Ovary (tissue), 9 donors: ENCODE measurements around the gene GNPTG. TPM values are rescaled to one million over a fixed set of nuclear protein-coding genes. Genes with fewer than 3 reads are reported as not detected.

ENCODE experiments used
- DNase-seq, 5 donors: peaks; one replicate each; pipeline ENCODE4 v3.0.0-alpha.2; 2019 to 2020
- H3K27ac ChIP-seq, 2 donors: fragments of 200-600 bp; one replicate each; pipeline versions ENCODE4 v1.5.1 to v1.8.0; 2019 to 2022
- H3K27me3 ChIP-seq: fragments of 200-600 bp; one replicate; pipeline ENCODE4 v1.8.0; 2022
- H3K36me3 ChIP-seq: fragments of 200-600 bp; sonication (generic); one replicate; pipeline ENCODE4 v1.5.1; 2019
- H3K4me1 ChIP-seq: one replicate; pipeline ENCODE4 v1.8.1; 2013; ENCODE audit warnings: mild to moderate bottlenecking, moderate library complexity; ENCODE audit not compliant: insufficient read depth
- H3K4me3 ChIP-seq: fragments of 200-600 bp; sonication (generic); one replicate; pipeline ENCODE4 v1.5.1; 2017
- H3K9me3 ChIP-seq, 2 donors: fragments of 200-600 bp in 1 of 2; sonication (generic) in 1 of 2; one replicate each; pipeline versions ENCODE4 v1.5.1 to v1.8.1; 2013 to 2019; ENCODE audit warnings: mild to moderate bottlenecking in 1 of 2, moderate library complexity in 1 of 2
- CTCF ChIP-seq, 3 donors: fragments of 450-650 bp in 2 of 3; fragments of 200-600 bp in 1 of 3; IDR thresholded peaks; one replicate each; pipeline versions ENCODE4 v1.5.1 to v1.8.0; 2016 to 2022; ENCODE audit warnings: antibody characterized with exemption in 3 of 3, mild to moderate bottlenecking in 1 of 3
- EP300 ChIP-seq: sonication (generic); formaldehyde crosslinking; IDR thresholded peaks from one replicate; pipeline ENCODE4 v1.6.1; 2017; ENCODE audit warnings: antibody characterized with exemption
- POLR2A ChIP-seq: fragments of 450-650 bp; IDR thresholded peaks from one replicate; pipeline ENCODE4 v1.6.1; 2017; ENCODE audit warnings: antibody characterized with exemption, mild to moderate bottlenecking, moderate library complexity
- WGBS, 3 donors: extraction: QIAGEN DNeasy Blood & Tissue Kit in 1 of 3; methylation state at CpG; one replicate each; pipeline versions ENCODE4 v1.1.5 to v1.1.7; 2013 to 2017; 5-methylcytosine and 5-hydroxymethylcytosine counted together
- intact Hi-C, 4 donors: fragments of 100-400 bp; cut with DNase I; formaldehyde crosslinking; loops; one replicate each; pipeline versions ENCODE4 v1.11.0 to v1.15.1; 2022 to 2023
- polyA plus RNA-seq, 2 donors: library from polyadenylated mRNA; stranded (reverse); fragments of 200-250 nt in 1 of 2; fragments of 350-450 nt in 1 of 2; fragmentation: Illumina TruSeq in 1 of 2; extraction: RNeasy Lipid Tissue Mini Kit (QIAGEN cat#74804) in 1 of 2; gene quantifications; one replicate each; pipeline ENCODE4 v1.2.3, GENCODE V29; 2013 to 2014
- total RNA-seq, 7 donors: library from RNA; depleted of rRNA in 2 of 7; stranded (reverse); fragments of >200 nt in 2 of 7; fragmentation: NEBNext Ultra II Directional in 3 of 7; extraction: Animal tissue kit (Norgen Biotek cat#: 25700) in 3 of 7; gene quantifications; one replicate each; pipeline versions ENCODE4 v1.1.0 to v1.2.4, GENCODE V29; 2016 to 2023
- donor health status: DM: no; HTN: no; CAD: no; lungs with moderate emphysema.
- donor health status: DM: no; HTN: no; CAD: no.
- donor health status: Bipolar disorder and iron deficiency.
- donor health status: DM: yes; HTN: yes; CAD: no.
- donor health status: DM: no; HTN: no; CAD: no.
- donor health status: DM: yes; HTN: yes; CAD: no.

Gene GNPTG
- total and polyA plus RNA-seq, 9 donors = 26.0 to 68.1 (median 55.4) TPM

- Histone ChIP-seq H3K36me3 (no peaks in the 10 kb centered on the region), H3K4me1 (no peaks in the 10 kb centered on the region), H3K27ac (no peak overlapping the region), H3K27me3 (no peaks in the 10 kb centered on the region), H3K4me3 (no peak overlapping the region), H3K9me3 (no peaks in the 10 kb centered on the region)
- 29 to 44% (median 32%) methylated on average over 7 to 9 of the region's 9 CpGs for WGBS, 3 donors
- intact Hi-C loops = no loop called here
- no peak for DNase-seq
- no peak for TF ChIP-seq CTCF (IDR thresholded peaks at IDR 0.05)
- no peak for TF ChIP-seq POLR2A
- no peak for TF ChIP-seq EP300
Observed at GRCh38 chr16:1337486-1337885, 14.2 kb upstream of the GNPTG start.

- TF ChIP-seq CTCF (IDR thresholded peaks at IDR 0.05) (no peak), POLR2A (no peak), EP300 (no peak)
- Histone ChIP-seq H3K27ac (no peak overlapping the region), H3K4me1 (peaks cover 3% of the 10 kb centered on the region), H3K27me3 (no peaks in the 10 kb centered on the region), H3K36me3 (no peaks in the 10 kb centered on the region), H3K9me3 (no peaks in the 10 kb centered on the region), H3K4me3 (no peak overlapping the region)
- intact Hi-C loops = no loop called here
- DNase-seq = no peak
- WGBS, 3 donors = 43 to 49% (median 47%) methylated on average over 7 to 30 of the region's 30 CpGs
Observed at GRCh38 chr16:1338119-1338730, 13.5 kb upstream of the GNPTG start.

GRCh38 chr16:1338855-1339675, 12.7 kb upstream of the GNPTG start:
- no peaks in the 10 kb centered on the region for H3K9me3 ChIP-seq
- no peak overlapping the region for H3K27ac ChIP-seq
- H3K36me3 ChIP-seq = no peaks in the 10 kb centered on the region
- DNase-seq = no peak
- no peak overlapping the region for H3K4me3 ChIP-seq
- H3K4me1 ChIP-seq = peaks cover 3% of the 10 kb centered on the region
- WGBS, 3 donors = 57 to 65% (median 63%) methylated on average over 21 to 31 of the region's 31 CpGs
- no peaks in the 10 kb centered on the region for H3K27me3 ChIP-seq
- TF ChIP-seq EP300 (no peak), CTCF (IDR thresholded peaks at IDR 0.05) (no peak), POLR2A (no peak)
- intact Hi-C loops = no loop called here

DNA sequence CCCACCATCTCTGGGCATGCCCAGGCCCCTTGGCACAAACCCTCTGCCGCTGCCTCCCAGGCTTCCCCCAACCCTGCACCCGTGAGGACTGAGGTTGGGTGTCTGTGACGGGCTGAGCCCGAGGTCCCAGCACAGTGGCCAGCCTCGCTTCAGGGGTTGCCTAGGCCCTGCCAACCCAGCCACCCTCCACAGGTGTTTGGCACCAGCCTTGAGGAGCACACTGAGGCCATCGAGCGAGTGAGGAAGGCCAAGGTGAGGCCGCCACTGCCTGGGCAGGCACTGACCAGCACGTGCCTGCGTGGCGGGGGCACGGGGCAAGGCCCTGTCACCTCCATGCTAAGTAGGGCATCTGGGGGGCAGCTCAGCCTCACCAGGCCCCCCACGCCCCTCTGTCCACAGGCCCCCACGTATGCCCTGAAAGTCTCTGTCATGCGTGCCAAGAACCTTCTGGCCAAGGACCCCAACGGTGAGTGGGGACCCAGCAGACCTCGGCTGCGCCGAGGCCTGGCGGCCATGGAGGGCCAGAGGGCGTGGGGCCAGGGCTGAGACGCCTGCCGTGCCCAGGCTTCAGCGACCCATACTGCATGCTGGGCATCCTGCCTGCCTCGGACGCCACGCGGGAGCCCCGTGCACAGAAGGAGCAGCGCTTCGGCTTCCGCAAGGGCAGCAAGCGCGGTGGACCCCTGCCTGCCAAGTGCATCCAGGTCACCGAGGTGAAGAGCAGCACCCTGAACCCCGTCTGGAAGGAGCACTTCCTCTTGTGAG, 10.8 kb upstream of the GNPTG start:
- WGBS, 3 donors = 73 to 76% (median 73%) methylated on average over 36 of the region's 36 CpGs
- Histone ChIP-seq H3K27ac (no peak overlapping the region), H3K4me3 (no peak overlapping the region), H3K36me3 (no peaks in the 10 kb centered on the region), H3K4me1 (peaks cover 3% of the 10 kb centered on the region), H3K27me3 (no peaks in the 10 kb centered on the region), H3K9me3 (no peaks in the 10 kb centered on the region)
- DNase-seq = no peak
- TF ChIP-seq CTCF (IDR thresholded peaks at IDR 0.05) = no peak
- TF ChIP-seq EP300 = no peak
- no peak for TF ChIP-seq POLR2A
- intact Hi-C loops = no loop called here
